Measurements from ENCODE around the gene TNFAIP1. TPM values are rescaled to one million over a fixed set of nuclear protein-coding genes. Genes with fewer than 3 reads are reported as not detected.

Gene TNFAIP1
- total RNA-seq, 4 donors from 2014 or later = 51.5 to 81.3 (median 66.4) TPM

- H3K4me1 ChIP-seq = peaks cover 24% of the 10 kb centered on the region
- peak overlapping the region; percentile 46 for H3K27ac ChIP-seq
- H3K9me3 ChIP-seq = no peaks in the 10 kb centered on the region
- 2% methylated on average over 7 of the region's 7 CpGs for WGBS
- TF ChIP-seq POLR2A (IDR thresholded peaks at IDR 0.05) (no peak), POLR2AphosphoS5 (IDR thresholded peaks at IDR 0.05) (no peak), CTCF (IDR thresholded peaks at IDR 0.05) (no peak), EP300 (IDR thresholded peaks at IDR 0.05) (no peak)
- peak overlapping the region; percentile 70 for H3K4me3 ChIP-seq
- no peaks in the 10 kb centered on the region for H3K36me3 ChIP-seq
- no peak for DNase-seq (ENCODE audit: low spot score in 2 of 2)
- no peaks in the 10 kb centered on the region for H3K27me3 ChIP-seq
Measured at GRCh38 chr17:28319598-28319935, 16.0 kb upstream of the TNFAIP1 start.

- Histone ChIP-seq H3K9me3 (no peaks in the 10 kb centered on the region), H3K27me3 (no peaks in the 10 kb centered on the region), H3K36me3 (no peaks in the 10 kb centered on the region), H3K27ac (no peak overlapping the region), H3K4me3 (peak overlapping the region; percentile 70), H3K4me1 (peaks cover 24% of the 10 kb centered on the region)
- DNase-seq (ENCODE audit: low spot score in 2 of 2) = no peak
- no peak for TF ChIP-seq POLR2A (IDR thresholded peaks at IDR 0.05)
- TF ChIP-seq CTCF (IDR thresholded peaks at IDR 0.05) = no peak
- no peak for TF ChIP-seq POLR2AphosphoS5 (IDR thresholded peaks at IDR 0.05)
- TF ChIP-seq EP300 (IDR thresholded peaks at IDR 0.05) = no peak
- WGBS = 64% methylated on average over 8 of the region's 8 CpGs
Measured at GRCh38 chr17:28320215-28321061, 15.1 kb upstream of the TNFAIP1 start.

GRCh38 chr17:28324267-28324745 is 11.3 kb upstream of the TNFAIP1 start:
- no peaks in the 10 kb centered on the region for H3K9me3 ChIP-seq
- no peaks in the 10 kb centered on the region for H3K27me3 ChIP-seq
- peaks cover 11% of the 10 kb centered on the region for H3K4me1 ChIP-seq
- DNase-seq (ENCODE audit: low spot score in 2 of 2) = no peak
- peaks cover 18% of the 10 kb centered on the region for H3K36me3 ChIP-seq
- 89% methylated on average over 5 of the region's 5 CpGs for WGBS
- TF ChIP-seq POLR2AphosphoS5 (IDR thresholded peaks at IDR 0.05) (no peak), CTCF (IDR thresholded peaks at IDR 0.05) (no peak), POLR2A (IDR thresholded peaks at IDR 0.05) (no peak), EP300 (IDR thresholded peaks at IDR 0.05) (no peak)
- no peak overlapping the region for H3K4me3 ChIP-seq
- H3K27ac ChIP-seq = no peak overlapping the region

GRCh38 chr17:28324781-28325180 is 10.8 kb upstream of the TNFAIP1 start:
- Histone ChIP-seq H3K4me3 (no peak overlapping the region), H3K27me3 (no peaks in the 10 kb centered on the region), H3K27ac (no peak overlapping the region), H3K4me1 (peaks cover 7% of the 10 kb centered on the region), H3K9me3 (no peaks in the 10 kb centered on the region), H3K36me3 (peaks cover 22% of the 10 kb centered on the region)
- TF ChIP-seq EP300 (IDR thresholded peaks at IDR 0.05) (no peak), CTCF (IDR thresholded peaks at IDR 0.05) (no peak), POLR2AphosphoS5 (IDR thresholded peaks at IDR 0.05) (no peak), POLR2A (IDR thresholded peaks at IDR 0.05) (no peak)
- no peak for DNase-seq (ENCODE audit: low spot score in 2 of 2)
- WGBS = 93% methylated on average over 3 of the region's 3 CpGs

GRCh38 chr17:28325211-28325610 is 10.3 kb upstream of the TNFAIP1 start:
- 60% methylated on average over 5 of the region's 5 CpGs for WGBS
- Histone ChIP-seq H3K4me1 (peaks cover 2% of the 10 kb centered on the region), H3K4me3 (no peak overlapping the region), H3K36me3 (peaks cover 22% of the 10 kb centered on the region), H3K27ac (no peak overlapping the region), H3K27me3 (no peaks in the 10 kb centered on the region), H3K9me3 (no peaks in the 10 kb centered on the region)
- DNase-seq (ENCODE audit: low spot score in 2 of 2) = no peak
- TF ChIP-seq POLR2AphosphoS5 (IDR thresholded peaks at IDR 0.05) = no peak
